ENCODE data around the gene KLHDC10. TPM values are rescaled to one million over a fixed set of nuclear protein-coding genes. Genes with fewer than 3 reads are reported as not detected.

The KLHDC10 gene
- total and polyA plus RNA-seq, 8 donors, result 5.8 to 22.8 (median 20.9) TPM

DNA sequence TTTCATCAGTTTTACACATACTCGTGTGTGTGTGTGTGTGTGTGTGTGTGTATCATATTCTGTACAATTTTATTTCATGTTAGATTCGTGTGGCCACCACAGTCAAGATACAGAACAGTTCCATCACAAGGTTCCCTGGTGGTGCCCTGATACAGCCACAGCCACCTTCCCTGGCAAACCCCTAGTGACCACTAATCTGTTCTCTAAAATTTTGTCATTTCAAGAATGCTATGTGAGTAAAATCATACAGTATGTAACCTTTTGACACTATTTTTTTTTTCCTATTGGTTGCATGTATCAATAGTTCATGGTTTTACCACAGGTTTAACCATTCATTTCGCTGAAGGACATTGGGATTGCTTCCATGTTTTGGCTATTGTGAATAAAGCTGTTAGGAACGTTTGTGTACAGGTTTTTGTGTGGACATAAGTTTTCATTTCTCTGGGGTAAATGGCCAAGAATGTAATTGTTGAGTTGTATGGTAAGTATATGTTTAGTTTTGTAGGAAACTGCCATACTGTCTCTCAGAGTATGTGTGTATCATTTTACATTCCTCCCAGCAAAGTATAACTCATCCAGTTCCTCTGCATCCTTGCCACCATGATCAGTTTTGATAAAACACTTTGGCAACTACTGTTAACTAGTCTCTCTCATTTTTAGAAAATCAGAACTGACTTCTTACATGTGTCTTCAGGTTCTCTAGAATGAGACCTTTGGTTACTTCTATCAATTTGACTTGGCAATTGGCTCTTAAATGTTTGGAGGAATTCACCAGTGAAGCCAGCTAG is 20.6 kb downstream of the KLHDC10 start:
- ATAC-seq, result no peak
- Histone ChIP-seq H3K9me3 (no peaks in the 10 kb centered on the region), H3K4me1 (no peaks in the 10 kb centered on the region), H3K4me3 (no peak overlapping the region), H3K27ac (no peak overlapping the region), H3K36me3 (no peaks in the 10 kb centered on the region), H3K27me3 (no peaks in the 10 kb centered on the region)
- intact Hi-C loops (cut with DNase I), result no loop called here
- WGBS, 2 donors, result 56 to 57% methylated on average over 4 of the region's 4 CpGs
- FAIRE-seq, result no peak
- TF ChIP-seq, protein P1, sequence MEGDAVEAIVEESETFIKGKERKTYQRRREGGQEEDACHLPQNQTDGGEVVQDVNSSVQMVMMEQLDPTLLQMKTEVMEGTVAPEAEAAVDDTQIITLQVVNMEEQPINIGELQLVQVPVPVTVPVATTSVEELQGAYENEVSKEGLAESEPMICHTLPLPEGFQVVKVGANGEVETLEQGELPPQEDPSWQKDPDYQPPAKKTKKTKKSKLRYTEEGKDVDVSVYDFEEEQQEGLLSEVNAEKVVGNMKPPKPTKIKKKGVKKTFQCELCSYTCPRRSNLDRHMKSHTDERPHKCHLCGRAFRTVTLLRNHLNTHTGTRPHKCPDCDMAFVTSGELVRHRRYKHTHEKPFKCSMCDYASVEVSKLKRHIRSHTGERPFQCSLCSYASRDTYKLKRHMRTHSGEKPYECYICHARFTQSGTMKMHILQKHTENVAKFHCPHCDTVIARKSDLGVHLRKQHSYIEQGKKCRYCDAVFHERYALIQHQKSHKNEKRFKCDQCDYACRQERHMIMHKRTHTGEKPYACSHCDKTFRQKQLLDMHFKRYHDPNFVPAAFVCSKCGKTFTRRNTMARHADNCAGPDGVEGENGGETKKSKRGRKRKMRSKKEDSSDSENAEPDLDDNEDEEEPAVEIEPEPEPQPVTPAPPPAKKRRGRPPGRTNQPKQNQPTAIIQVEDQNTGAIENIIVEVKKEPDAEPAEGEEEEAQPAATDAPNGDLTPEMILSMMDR (IDR thresholded peaks at IDR 0.05), result no peak
- DNase-seq, result no peak

DNA sequence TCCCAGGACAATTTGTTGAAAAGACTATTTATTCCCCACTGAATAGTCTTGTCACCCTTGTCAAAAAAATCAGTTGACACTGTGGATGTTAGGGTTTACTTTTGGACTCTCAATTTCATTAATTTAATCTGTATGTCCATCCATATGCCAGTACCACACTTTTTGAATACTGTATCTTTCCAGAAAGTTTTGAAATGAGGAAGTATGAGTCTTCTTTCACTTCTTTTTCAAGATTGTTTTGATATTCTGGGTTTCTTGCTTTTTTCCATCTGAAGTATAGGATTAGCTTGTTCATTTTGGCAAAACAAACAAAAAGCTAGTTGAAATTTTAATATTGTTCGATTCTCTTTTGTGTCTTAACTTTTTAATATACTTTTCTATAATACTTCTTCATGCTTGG is 21.7 kb downstream of the KLHDC10 start:
- TF ChIP-seq, protein P1 (IDR thresholded peaks at IDR 0.05), result no peak
- ATAC-seq, result no peak
- 84 to 86% methylated on average over 1 of the region's 1 CpG for WGBS, 2 donors
- Histone ChIP-seq H3K9me3 (no peaks in the 10 kb centered on the region), H3K36me3 (no peaks in the 10 kb centered on the region), H3K4me3 (no peak overlapping the region), H3K27ac (no peak overlapping the region), H3K4me1 (no peaks in the 10 kb centered on the region), H3K27me3 (no peaks in the 10 kb centered on the region)
- intact Hi-C loops (cut with DNase I), result no loop called here
- no peak for FAIRE-seq
- no peak for DNase-seq

DNA sequence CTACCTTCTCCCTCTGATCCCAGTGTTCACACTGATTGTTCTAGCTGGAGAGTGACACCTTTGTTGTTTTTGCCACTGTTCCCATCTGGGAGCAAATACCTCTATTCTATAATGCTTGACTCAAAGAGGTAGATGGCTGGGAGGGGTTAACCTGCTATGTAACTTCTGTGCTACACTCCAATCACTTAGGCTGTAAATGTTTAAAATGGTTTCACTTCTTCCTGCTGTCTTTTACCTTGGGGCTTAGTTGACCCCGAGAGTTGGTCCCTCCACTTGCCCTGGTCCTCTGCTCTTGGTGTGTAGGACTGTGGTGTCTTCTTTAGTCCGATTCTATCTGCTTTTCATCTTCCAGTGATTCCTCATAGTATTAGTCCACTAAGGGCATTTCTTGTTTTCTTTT is 22.3 kb downstream of the KLHDC10 start:
- WGBS, 2 donors, result 89 to 91% methylated on average over 2 of the region's 2 CpGs
- H3K27ac ChIP-seq, result no peak overlapping the region
- FAIRE-seq (no peak), ATAC-seq (no peak), DNase-seq (no peak)
- H3K9me3 ChIP-seq, result no peaks in the 10 kb centered on the region
- no peaks in the 10 kb centered on the region for H3K27me3 ChIP-seq
- H3K4me3 ChIP-seq, result no peak overlapping the region
- TF ChIP-seq, protein P1 (IDR thresholded peaks at IDR 0.05), result no peak
- intact Hi-C loops (cut with DNase I), result no loop called here
- H3K36me3 ChIP-seq, result no peaks in the 10 kb centered on the region
- H3K4me1 ChIP-seq, result no peaks in the 10 kb centered on the region

DNA sequence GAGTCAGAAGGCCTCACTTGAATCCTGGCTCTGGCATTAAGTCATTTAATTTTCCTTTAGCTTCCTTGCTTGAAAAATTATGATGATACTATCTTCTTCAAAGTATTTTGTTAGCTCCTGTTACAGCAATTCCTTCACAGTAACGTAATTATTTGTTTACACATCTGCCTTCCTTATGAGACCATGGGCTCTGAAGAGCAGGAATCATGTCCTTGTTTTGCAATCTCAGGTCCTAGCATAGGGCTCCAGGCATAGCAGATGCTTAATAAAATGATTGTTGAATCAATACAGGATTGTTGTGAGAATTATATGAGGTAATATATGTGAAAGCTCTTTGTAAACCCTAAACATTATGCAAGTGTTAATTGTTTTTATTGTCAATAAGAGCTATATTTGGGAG is 25.5 kb downstream of the KLHDC10 start:
- H3K4me3 ChIP-seq, result no peak overlapping the region
- no peak overlapping the region for H3K27ac ChIP-seq
- WGBS, 2 donors, result 32 to 36% methylated on average over 1 of the region's 1 CpG

More for the DNA sequence above, 25.5 kb downstream of the KLHDC10 start:
- no peaks in the 10 kb centered on the region for H3K4me1 ChIP-seq
- H3K27me3 ChIP-seq, result no peaks in the 10 kb centered on the region
- no peak for ATAC-seq
- TF ChIP-seq, protein P1 (IDR thresholded peaks at IDR 0.05), result no peak
- DNase-seq, result no peak
- FAIRE-seq, result no peak
- no peaks in the 10 kb centered on the region for H3K9me3 ChIP-seq
- intact Hi-C loops (cut with DNase I), result no loop called here
- no peaks in the 10 kb centered on the region for H3K36me3 ChIP-seq
